Mesothelial cell of epicardium (in vitro differentiated cells): ENCODE results near the gene WDR76. TPM values are rescaled to one million over a fixed set of nuclear protein-coding genes. Genes with fewer than 3 reads are reported as not detected.

Experiments
- DNase-seq, 2 experiments: peaks; one replicate each; pipeline ENCODE4 v3.0.0; 2021; ENCODE audit warnings: low spot score in 2 of 2; ENCODE audit not compliant: unreplicated experiment in 2 of 2
- H3K27ac Mint-ChIP-seq: 2 replicates; pipeline ENCODE4 v1.8.0; 2021; ENCODE audit warnings: mixed read lengths
- H3K27me3 Mint-ChIP-seq: 2 replicates; pipeline ENCODE4 v1.8.0; 2021; ENCODE audit warnings: low read depth, mixed read lengths
- H3K36me3 Mint-ChIP-seq: 2 replicates; pipeline ENCODE4 v1.8.0; 2021; ENCODE audit warnings: mixed read lengths
- H3K4me1 Mint-ChIP-seq: 2 replicates; pipeline ENCODE4 v1.8.0; 2021; ENCODE audit warnings: mixed read lengths
- H3K4me3 Mint-ChIP-seq: 2 replicates; pipeline ENCODE4 v1.8.0; 2021; ENCODE audit warnings: mild to moderate bottlenecking, moderate library complexity, mixed read lengths
- H3K9me3 Mint-ChIP-seq: 2 replicates; pipeline ENCODE4 v1.8.0; 2021; ENCODE audit warnings: mixed read lengths
- total RNA-seq: library from RNA; stranded (reverse); gene quantifications from 3 replicates; pipeline ENCODE4 v1.2.1, GENCODE V29; 2021
- TF ChIP-seq, protein P1 (sequence below): fragments of 200-600 bp; sonication (generic); IDR thresholded peaks from one replicate; pipeline ENCODE4 v1.5.0; 2021; ENCODE audit warnings: antibody characterized with exemption; ENCODE audit not compliant: unreplicated experiment

Gene WDR76
- total RNA-seq, 1 donor from 2014 or later = 8.0 TPM

DNA sequence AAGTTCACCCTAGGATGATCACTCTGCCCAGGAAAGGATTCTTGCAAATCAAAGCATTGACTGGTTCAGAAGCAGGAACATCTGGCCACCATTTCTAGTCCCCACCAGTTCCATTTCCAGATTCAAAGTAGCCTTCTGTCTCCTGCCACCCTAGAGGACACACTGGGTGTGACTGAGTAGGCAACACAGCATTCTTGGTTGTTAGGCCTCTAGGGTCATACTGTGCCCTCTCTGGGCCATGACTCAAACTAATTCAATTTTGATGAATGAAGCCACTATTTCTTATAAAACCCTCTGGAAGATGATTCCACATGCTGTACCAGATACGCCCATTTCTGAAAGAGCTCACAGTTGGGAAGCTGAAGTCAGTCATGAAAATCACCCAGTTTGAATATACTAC, 69.7 kb downstream of the WDR76 start:
- no peaks in the 10 kb centered on the region for H3K36me3 Mint-ChIP-seq
- H3K27me3 Mint-ChIP-seq = no peaks in the 10 kb centered on the region
- H3K4me3 Mint-ChIP-seq = no peak overlapping the region
- TF ChIP-seq, protein P1, sequence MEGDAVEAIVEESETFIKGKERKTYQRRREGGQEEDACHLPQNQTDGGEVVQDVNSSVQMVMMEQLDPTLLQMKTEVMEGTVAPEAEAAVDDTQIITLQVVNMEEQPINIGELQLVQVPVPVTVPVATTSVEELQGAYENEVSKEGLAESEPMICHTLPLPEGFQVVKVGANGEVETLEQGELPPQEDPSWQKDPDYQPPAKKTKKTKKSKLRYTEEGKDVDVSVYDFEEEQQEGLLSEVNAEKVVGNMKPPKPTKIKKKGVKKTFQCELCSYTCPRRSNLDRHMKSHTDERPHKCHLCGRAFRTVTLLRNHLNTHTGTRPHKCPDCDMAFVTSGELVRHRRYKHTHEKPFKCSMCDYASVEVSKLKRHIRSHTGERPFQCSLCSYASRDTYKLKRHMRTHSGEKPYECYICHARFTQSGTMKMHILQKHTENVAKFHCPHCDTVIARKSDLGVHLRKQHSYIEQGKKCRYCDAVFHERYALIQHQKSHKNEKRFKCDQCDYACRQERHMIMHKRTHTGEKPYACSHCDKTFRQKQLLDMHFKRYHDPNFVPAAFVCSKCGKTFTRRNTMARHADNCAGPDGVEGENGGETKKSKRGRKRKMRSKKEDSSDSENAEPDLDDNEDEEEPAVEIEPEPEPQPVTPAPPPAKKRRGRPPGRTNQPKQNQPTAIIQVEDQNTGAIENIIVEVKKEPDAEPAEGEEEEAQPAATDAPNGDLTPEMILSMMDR = no peak
- H3K4me1 Mint-ChIP-seq = peaks cover 1% of the 10 kb centered on the region
- H3K27ac Mint-ChIP-seq = no peak overlapping the region
- no peaks in the 10 kb centered on the region for H3K9me3 Mint-ChIP-seq
- no peak for DNase-seq

DNA sequence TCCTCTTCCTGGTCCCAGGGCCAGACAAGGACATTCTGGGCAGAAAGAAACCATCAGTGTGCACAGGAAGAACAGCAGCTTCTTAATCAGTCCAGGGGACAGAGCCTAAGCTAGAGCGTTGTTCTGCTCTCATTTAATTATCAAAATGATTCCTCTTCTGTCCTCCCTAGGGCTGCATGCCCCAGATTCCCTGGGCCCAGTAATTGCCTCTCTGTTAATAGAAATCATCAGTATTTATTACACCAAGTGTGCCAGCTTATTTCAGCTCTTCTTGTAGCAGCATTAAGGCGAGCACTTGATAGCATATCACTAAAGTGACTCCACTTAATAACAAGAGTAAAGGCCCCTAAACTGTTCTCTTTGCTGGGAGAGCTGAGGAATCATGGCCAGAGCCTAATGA, 72.1 kb downstream of the WDR76 start:
- no peaks in the 10 kb centered on the region for H3K9me3 Mint-ChIP-seq
- no peak overlapping the region for H3K27ac Mint-ChIP-seq
- no peaks in the 10 kb centered on the region for H3K36me3 Mint-ChIP-seq
- no peak overlapping the region for H3K4me3 Mint-ChIP-seq
- H3K27me3 Mint-ChIP-seq = no peaks in the 10 kb centered on the region
- DNase-seq = no peak
- TF ChIP-seq, protein P1 = no peak
- H3K4me1 Mint-ChIP-seq = peaks cover 4% of the 10 kb centered on the region

GRCh38 chr15:43899928-43900327, 73.1 kb downstream of the WDR76 start:
- no peak for DNase-seq
- TF ChIP-seq, protein P1 = no peak
- no peaks in the 10 kb centered on the region for H3K9me3 Mint-ChIP-seq
- H3K27ac Mint-ChIP-seq = no peak overlapping the region
- no peak overlapping the region for H3K4me3 Mint-ChIP-seq
- H3K36me3 Mint-ChIP-seq = no peaks in the 10 kb centered on the region
- no peaks in the 10 kb centered on the region for H3K27me3 Mint-ChIP-seq
- H3K4me1 Mint-ChIP-seq = peaks cover 5% of the 10 kb centered on the region

DNA sequence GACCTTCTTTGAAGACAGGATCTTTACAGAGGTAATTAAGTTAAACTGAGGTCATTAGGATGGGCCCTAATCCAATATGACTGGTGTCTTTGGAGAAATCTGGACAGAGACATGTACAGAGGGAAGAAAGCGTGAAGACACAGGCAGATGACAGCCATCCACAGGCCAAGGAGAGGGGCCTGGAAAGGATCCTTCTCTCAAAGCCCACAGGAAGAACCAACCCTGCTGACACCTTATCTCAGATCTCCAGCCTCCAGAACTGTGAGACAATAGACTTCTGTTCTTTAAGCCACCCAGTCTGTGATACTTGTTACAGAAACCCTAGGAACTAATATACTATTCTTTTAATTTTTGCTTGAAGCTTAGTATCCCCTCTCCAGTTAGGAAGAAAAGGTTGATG, 74.2 kb downstream of the WDR76 start:
- TF ChIP-seq, protein P1 = no peak
- Mint-ChIP-seq H3K4me1 (peaks cover 5% of the 10 kb centered on the region), H3K9me3 (no peaks in the 10 kb centered on the region), H3K4me3 (no peak overlapping the region), H3K27ac (no peak overlapping the region), H3K36me3 (no peaks in the 10 kb centered on the region), H3K27me3 (no peaks in the 10 kb centered on the region)
- DNase-seq = no peak

DNA sequence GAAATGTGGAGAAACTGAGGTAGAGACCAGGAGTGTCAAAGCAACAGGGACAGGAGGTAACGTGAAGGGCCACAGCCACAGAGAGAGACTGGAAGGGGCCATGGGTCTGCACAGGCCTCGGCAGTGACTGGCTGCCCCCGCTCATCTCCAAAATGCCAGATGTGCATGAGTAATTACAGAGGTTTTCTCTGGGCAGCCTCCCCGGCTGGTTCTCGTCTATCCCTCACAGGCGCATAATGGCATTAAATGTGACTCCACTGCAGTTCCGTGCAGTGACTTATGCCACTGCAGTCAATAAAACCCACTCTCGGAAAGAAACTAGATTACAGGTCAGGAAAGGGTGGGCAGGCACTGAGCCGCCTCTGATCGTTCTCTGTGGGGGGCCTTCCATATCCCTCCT, 74.7 kb downstream of the WDR76 start:
- Mint-ChIP-seq H3K9me3 (no peaks in the 10 kb centered on the region), H3K4me3 (no peak overlapping the region), H3K27ac (no peak overlapping the region), H3K4me1 (peaks cover 5% of the 10 kb centered on the region), H3K36me3 (no peaks in the 10 kb centered on the region), H3K27me3 (no peaks in the 10 kb centered on the region)
- TF ChIP-seq, protein P1 = no peak
- DNase-seq = no peak

DNA sequence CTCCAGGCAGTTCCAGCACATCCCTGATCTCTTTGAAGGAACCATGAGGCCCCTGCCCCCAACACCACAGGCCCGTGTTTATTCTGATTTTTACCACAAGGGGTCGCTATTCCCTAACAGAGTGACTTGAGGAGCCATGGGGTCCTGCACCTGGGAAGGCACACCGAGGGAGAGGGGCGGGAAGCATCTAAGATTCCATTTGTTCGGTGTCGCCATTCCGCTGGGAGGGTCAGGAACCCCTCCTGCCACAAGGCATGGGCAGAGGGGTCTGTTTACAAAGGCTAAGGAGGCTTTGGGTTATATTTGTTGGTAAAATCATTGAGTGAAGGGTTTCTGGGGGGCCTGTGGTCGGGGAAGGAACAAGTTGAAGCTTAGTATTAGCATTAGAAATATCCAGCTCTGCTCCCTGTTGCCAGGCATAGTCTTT, 77.1 kb downstream of the WDR76 start:
- Mint-ChIP-seq H3K27ac (no peak overlapping the region), H3K4me3 (no peak overlapping the region), H3K36me3 (no peaks in the 10 kb centered on the region), H3K4me1 (peaks cover 5% of the 10 kb centered on the region), H3K9me3 (no peaks in the 10 kb centered on the region), H3K27me3 (no peaks in the 10 kb centered on the region)
- TF ChIP-seq, protein P1 = peak; percentile 92
- DNase-seq = peak; percentile 53 to 78
